HFF-Myc (cell line): ENCODE measurements around the gene HACD1.

ENCODE experiments used
- DNase-seq: peaks from one replicate; pipeline ENCODE4 v3.0.0-alpha.2; 2011; ENCODE audit warnings: low read depth; ENCODE audit errors: extremely low read depth
- H3K4me3 ChIP-seq: replicated peaks from 2 replicates; pipeline ENCODE4 v1.5.1; 2011; ENCODE audit warnings: low read depth, mild to moderate bottlenecking, control low read depth, low read length
- CTCF ChIP-seq: IDR thresholded peaks from 2 replicates; pipeline ENCODE4 v1.5.1; 2012; ENCODE audit warnings: mild to moderate bottlenecking, low read depth, low read length, control low read depth; ENCODE audit errors: missing control alignments

Gene HACD1

GRCh38 chr10:17624996-17625395 lies 7.8 kb upstream of the HACD1 start:
- no peak for DNase-seq
- no peak overlapping the region for H3K4me3 ChIP-seq
- TF ChIP-seq CTCF, result no peak

- no peak overlapping the region for H3K4me3 ChIP-seq
- no peak for TF ChIP-seq CTCF
Measured at GRCh38 chr10:17622061-17622460, 4.9 kb upstream of the HACD1 start.

GRCh38 chr10:17616403-17617030 lies 657 bp downstream of the HACD1 start:
- TF ChIP-seq CTCF, result no peak
- peak overlapping the region; percentile 64 for H3K4me3 ChIP-seq
- no peak for DNase-seq

More at GRCh38 chr10:17622061-17622460, 4.9 kb upstream of the HACD1 start:
- no peak for DNase-seq

GRCh38 chr10:17609523-17610079 lies 7.6 kb downstream of the HACD1 start:
- DNase-seq, result no peak
- no peak for TF ChIP-seq CTCF
- H3K4me3 ChIP-seq, result no peak overlapping the region

- no peak for DNase-seq
Measured at GRCh38 chr10:17607603-17608332, 9.4 kb downstream of the HACD1 start.

GRCh38 chr10:17607060-17607459 lies 10.1 kb downstream of the HACD1 start:
- TF ChIP-seq CTCF, result no peak
- no peak for DNase-seq
- no peak overlapping the region for H3K4me3 ChIP-seq

More at GRCh38 chr10:17607603-17608332, 9.4 kb downstream of the HACD1 start:
- no peak overlapping the region for H3K4me3 ChIP-seq
- peak; percentile 64 for TF ChIP-seq CTCF
